HG02973 (cell line): Measurements from ENCODE around the gene PYHIN1.
A peak's percentile ranks its signal among the peaks of the same experiment; 100 is the strongest.

Experiments
- ATAC-seq: cut with Tn5 transposase; IDR thresholded peaks from one replicate; pipeline ENCODE4 v1.9.1; 2021; ENCODE audit warnings: moderate library complexity; ENCODE audit not compliant: unreplicated experiment

The PYHIN1 gene

GRCh38 chr1:158931055-158931737 lies at the start of gene PYHIN1:
Gene PYHIN1, plus strand, starts transcription at chr1:158931552. Its CDS starts 5,359 bp downstream, at chr1:158936911.
- ATAC-seq, result no peak

GRCh38 chr1:158893654-158894053 lies 37.7 kb upstream of the PYHIN1 start:
- ATAC-seq, result no peak

- no peak for ATAC-seq
Measured at GRCh38 chr1:158898722-158899121, 32.6 kb upstream of the PYHIN1 start.

- ATAC-seq, result no peak
Measured at GRCh38 chr1:158901623-158902022, 29.7 kb upstream of the PYHIN1 start.

GRCh38 chr1:158916085-158916484 lies 15.3 kb upstream of the PYHIN1 start:
- no peak for ATAC-seq

- no peak for ATAC-seq
Measured at GRCh38 chr1:158924677-158925076, 6.7 kb upstream of the PYHIN1 start.

GRCh38 chr1:158930504-158930903 lies 848 bp upstream of the PYHIN1 start:
- ATAC-seq, result no peak

GRCh38 chr1:158932171-158932570 lies 819 bp downstream of the PYHIN1 start:
- ATAC-seq, result no peak

- ATAC-seq, result peak; percentile 63
Measured at GRCh38 chr1:158933621-158934020, 2.3 kb downstream of the PYHIN1 start.

- no peak for ATAC-seq
Measured at GRCh38 chr1:158939180-158939579, 7.8 kb downstream of the PYHIN1 start.

- ATAC-seq, result no peak
Measured at GRCh38 chr1:158941317-158941716, 10.0 kb downstream of the PYHIN1 start.

- ATAC-seq, result no peak
Measured at GRCh38 chr1:158942490-158942889, 11.1 kb downstream of the PYHIN1 start.

GRCh38 chr1:158943059-158943458 lies 11.7 kb downstream of the PYHIN1 start:
- no peak for ATAC-seq

- ATAC-seq, result no peak
Measured at GRCh38 chr1:158945061-158945460, 13.7 kb downstream of the PYHIN1 start.

- ATAC-seq, result no peak
Measured at GRCh38 chr1:158946785-158947184, 15.4 kb downstream of the PYHIN1 start.

GRCh38 chr1:158951956-158952355 lies 20.6 kb downstream of the PYHIN1 start:
- ATAC-seq, result peak; percentile 56

GRCh38 chr1:158952416-158952815 lies 21.1 kb downstream of the PYHIN1 start:
- no peak for ATAC-seq

GRCh38 chr1:158961178-158961577 lies 29.8 kb downstream of the PYHIN1 start:
- ATAC-seq, result no peak

- no peak for ATAC-seq
Measured at GRCh38 chr1:158962983-158963382, 31.6 kb downstream of the PYHIN1 start.

- no peak for ATAC-seq
Measured at GRCh38 chr1:158969166-158969565, 37.8 kb downstream of the PYHIN1 start.

GRCh38 chr1:158969855-158970254 lies 38.5 kb downstream of the PYHIN1 start:
- ATAC-seq, result no peak

GRCh38 chr1:158972841-158973240 lies 41.5 kb downstream of the PYHIN1 start:
- no peak for ATAC-seq

GRCh38 chr1:158976219-158976618 lies 44.9 kb downstream of the PYHIN1 start:
- ATAC-seq, result no peak
